ENCODE results near the gene SLC25A12.
"Not testable (repeated sequence)": the region's sequence is repeated elsewhere in the genome, so short reads cannot be mapped to it uniquely, and the experiment has no call there.

DNA sequence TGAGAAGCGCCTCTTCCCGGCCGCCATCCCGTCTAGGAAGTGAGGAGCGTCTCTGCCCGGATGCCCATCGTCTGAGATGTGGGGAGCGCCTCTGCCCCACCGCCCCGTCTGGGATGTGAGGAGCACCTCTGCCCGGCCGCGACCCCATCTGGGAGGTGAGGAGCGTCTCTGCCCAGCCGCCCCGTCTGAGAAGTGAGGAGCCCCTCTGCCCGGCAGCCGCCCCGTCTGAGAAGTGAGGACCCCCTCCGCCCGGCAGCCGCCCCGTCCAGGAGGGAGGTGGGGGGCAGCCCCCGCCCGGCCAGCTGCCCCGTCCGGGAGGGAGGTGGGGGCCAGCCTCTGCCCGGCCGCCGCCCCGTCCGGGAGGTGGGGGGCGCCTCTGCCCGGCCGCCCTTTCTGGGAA lies 119.5 kb downstream of the SLC25A12 start:
- not testable (repeated sequence) for TF ChIP-seq TCF7 (IDR thresholded peaks at IDR 0.05; ENCODE audit: borderline replicate concordance); ZFP91 (CRISPR knock-in tag; IDR thresholded peaks at IDR 0.05); LEF1 (IDR thresholded peaks at IDR 0.05)

Measured in K562 (cell line).